ENCODE data around the gene CAT.

Gene CAT

DNA sequence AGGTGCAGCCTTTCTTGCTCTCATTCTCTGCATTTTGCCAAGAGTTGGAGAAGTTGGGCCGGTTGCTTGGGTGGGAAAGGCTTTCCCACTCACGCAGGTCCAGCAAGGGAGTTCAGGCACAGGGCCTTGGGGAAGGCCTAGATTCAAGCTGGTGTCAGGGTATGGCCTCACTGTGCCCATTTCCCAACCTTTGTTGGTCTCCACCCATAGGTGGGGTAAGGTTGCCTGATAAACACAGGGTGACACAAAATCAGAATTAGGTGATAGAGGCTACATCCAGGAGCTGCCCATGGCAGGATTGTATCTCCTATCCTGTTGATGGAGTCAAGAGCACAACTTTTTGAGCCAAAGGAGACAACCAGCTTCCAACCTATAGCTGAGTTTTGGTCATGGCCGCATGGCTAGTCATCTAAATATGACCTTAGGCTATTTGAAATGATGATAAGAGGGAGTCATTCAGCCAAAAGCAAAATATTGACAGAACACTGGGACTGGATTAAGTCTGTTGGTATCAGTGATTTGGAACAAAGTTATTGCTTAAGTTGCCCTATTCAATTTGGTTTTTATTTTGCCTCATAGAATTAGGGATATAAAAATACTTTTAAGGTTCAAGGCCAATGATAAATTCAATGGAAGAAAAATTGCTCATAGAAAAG, 20.9 kb downstream of the CAT start:
- no peak overlapping the region for H3K4me3 ChIP-seq (ENCODE audit: low read depth, low read length)
- TF ChIP-seq, protein P1, sequence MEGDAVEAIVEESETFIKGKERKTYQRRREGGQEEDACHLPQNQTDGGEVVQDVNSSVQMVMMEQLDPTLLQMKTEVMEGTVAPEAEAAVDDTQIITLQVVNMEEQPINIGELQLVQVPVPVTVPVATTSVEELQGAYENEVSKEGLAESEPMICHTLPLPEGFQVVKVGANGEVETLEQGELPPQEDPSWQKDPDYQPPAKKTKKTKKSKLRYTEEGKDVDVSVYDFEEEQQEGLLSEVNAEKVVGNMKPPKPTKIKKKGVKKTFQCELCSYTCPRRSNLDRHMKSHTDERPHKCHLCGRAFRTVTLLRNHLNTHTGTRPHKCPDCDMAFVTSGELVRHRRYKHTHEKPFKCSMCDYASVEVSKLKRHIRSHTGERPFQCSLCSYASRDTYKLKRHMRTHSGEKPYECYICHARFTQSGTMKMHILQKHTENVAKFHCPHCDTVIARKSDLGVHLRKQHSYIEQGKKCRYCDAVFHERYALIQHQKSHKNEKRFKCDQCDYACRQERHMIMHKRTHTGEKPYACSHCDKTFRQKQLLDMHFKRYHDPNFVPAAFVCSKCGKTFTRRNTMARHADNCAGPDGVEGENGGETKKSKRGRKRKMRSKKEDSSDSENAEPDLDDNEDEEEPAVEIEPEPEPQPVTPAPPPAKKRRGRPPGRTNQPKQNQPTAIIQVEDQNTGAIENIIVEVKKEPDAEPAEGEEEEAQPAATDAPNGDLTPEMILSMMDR (IDR thresholded peaks at IDR 0.05; ENCODE audit: low read depth, low read length) = no peak

DNA sequence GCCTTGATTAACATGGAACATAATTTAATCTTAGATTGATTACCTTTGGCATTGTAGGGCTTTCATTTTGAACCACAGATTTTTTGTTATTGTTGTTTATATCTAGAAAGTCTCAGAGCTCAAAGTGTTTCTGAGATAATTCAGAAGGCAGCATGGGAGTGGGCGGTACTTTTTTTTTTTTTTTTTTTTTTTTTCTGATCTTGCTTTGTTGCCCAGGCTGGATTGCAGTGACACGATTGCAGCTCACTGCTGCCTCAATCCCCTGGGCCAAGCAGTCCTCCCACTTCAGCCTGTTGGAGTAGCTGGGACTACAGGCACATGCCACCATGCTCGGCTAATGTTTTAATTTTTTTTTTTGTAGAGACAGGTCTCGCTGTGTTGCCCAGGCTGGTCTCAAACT, 21.5 kb downstream of the CAT start:
- TF ChIP-seq, protein P1 (IDR thresholded peaks at IDR 0.05; ENCODE audit: low read depth, low read length) = no peak
- H3K4me3 ChIP-seq (ENCODE audit: low read depth, low read length) = no peak overlapping the region

DNA sequence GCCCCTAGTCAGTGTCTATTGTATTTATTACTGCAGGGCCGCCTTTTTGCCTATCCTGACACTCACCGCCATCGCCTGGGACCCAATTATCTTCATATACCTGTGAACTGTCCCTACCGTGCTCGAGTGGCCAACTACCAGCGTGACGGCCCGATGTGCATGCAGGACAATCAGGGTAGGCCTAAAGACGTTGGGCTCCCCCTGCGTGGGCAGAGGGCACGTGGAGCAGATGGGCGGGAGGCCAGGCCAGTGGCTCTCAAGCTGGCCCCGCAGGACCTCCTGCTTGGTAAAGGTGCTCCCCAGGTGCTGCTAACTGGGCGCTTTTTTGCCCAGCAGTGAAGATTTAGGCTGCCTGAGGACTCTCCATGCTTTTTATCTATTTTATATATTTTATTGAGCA, 22.5 kb downstream of the CAT start:
- TF ChIP-seq, protein P1 (IDR thresholded peaks at IDR 0.05; ENCODE audit: low read depth, low read length) = no peak
- H3K4me3 ChIP-seq (ENCODE audit: low read depth, low read length) = no peak overlapping the region

DNA sequence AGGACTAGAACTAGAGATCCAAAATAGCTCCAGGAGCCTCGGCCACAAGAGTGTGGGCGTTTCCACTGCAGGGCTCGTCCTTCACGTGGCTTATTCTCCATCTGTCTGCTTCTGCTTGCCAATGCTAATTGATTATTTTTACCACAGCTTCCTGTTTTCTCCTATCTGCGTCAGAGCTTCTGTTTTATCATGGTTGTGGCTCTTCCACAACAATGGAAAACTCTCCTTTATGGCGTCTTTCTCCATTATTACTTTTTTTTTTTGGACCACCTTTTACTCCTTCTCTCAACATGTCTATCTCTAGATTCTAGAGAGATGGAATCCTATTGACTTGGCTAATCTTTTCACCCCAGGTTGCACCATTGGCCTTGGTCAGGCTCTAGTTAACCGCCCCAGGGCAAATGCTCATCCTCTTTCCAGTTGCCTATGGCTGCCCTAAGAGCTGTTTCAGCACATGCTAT, 25.9 kb downstream of the CAT start:
- H3K4me3 ChIP-seq (ENCODE audit: low read depth, low read length) = no peak overlapping the region
- TF ChIP-seq, protein P1 (IDR thresholded peaks at IDR 0.05; ENCODE audit: low read depth, low read length) = no peak

DNA sequence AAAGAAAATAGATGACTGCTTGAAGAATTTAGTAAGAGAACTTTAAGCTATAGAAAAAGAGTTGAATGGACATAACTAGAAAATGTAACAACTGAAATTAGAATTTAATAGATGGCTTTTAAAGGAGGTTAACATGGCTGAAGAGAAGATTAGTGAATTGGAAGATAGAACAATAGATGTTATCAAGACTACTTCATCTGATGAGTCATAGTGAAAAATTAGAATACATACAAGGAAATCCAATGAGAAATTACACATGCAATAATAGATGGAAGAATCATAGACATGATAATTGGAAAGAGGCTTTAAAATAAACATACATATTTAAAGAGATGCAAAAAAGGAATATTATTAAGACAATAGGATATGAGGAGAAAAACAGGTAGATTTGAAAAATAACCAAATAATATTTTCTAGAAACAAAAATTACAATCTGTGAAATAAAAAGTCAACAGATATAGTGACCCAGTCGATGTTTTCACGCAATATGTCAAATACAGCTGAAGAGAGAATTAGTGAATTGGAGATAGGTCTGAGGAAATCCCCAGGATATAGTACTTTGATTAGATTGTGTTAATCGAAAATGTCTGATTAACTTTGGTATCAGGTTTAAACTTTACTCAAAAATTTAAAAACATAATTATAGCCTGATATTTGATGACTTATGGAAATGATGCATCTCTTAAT, 28.2 kb downstream of the CAT start:
- H3K4me3 ChIP-seq (ENCODE audit: low read depth, low read length) = no peak overlapping the region
- TF ChIP-seq, protein P1 (IDR thresholded peaks at IDR 0.05; ENCODE audit: low read depth, low read length) = no peak

DNA sequence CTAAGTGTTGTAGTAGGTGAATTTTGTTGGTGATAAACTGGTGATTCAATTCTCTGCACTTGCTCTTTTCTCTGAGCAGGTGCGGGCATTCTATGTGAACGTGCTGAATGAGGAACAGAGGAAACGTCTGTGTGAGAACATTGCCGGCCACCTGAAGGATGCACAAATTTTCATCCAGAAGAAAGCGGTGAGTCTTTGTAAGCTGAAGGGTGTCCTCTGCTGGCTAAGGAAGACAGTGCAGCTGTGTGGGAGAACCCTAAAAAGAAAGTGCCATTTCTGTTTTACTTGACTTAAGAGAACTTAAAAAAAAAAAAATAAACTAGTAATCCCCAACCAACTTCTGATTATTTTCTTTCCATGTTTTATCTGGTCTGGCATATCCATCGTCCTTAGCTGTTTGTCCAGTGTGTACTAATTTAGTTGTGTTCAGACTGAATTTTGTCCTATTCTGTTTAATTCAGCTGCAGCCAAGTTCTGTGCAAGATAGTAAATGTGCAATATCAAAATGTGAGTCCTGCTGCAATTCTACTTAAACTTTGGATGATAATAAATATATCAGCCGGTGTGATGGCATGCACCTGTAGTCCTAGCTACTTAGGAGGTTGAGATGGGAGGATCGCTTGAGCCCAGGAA, 29.6 kb downstream of the CAT start:
- TF ChIP-seq, protein P1 (IDR thresholded peaks at IDR 0.05; ENCODE audit: low read depth, low read length) = peak; percentile 49
- H3K4me3 ChIP-seq (ENCODE audit: low read depth, low read length) = no peak overlapping the region

Data from WI38 (cell line).